PFSK-1 (cell line): Measurements from ENCODE around the gene MIX23.

Experiments
- FOXP2 ChIP-seq: optimal IDR thresholded peaks from 2 replicates; pipeline ENCODE3; 2011; ENCODE audit warnings: borderline replicate concordance, control low read depth, inconsistent platforms; ENCODE audit not compliant: insufficient read depth; ENCODE audit errors: extremely low read length, extremely low read depth
- POLR2AphosphoS5 ChIP-seq: IDR thresholded peaks from 2 replicates; pipeline ENCODE4 v1.6.1; 2012; ENCODE audit warnings: low read depth, mild to moderate bottlenecking, control low read depth, low read length, moderate library complexity
- SIN3A ChIP-seq: IDR thresholded peaks from 2 replicates; pipeline ENCODE4 v1.6.1; 2012; ENCODE audit warnings: mild to moderate bottlenecking, low read length, moderate library complexity, borderline replicate concordance; ENCODE audit not compliant: insufficient read depth
- TAF1 ChIP-seq: IDR thresholded peaks from 2 replicates; pipeline ENCODE4 v1.6.1; 2012; ENCODE audit warnings: low read length, control low read depth, borderline replicate concordance; ENCODE audit not compliant: insufficient read depth
- TF ChIP-seq, protein P1 (sequence below), 2 experiments: IDR thresholded peaks; 2 replicates each; pipeline versions ENCODE4 v1.6.1 to v1.8.0; 2011 to 2012; ENCODE audit warnings: low read depth in 2 of 2, low read length in 2 of 2, control low read depth in 1 of 2, inconsistent platforms in 1 of 2, mild to moderate bottlenecking in 1 of 2, moderate library complexity in 1 of 2; ENCODE audit not compliant: insufficient read depth in 1 of 2

DNA sequence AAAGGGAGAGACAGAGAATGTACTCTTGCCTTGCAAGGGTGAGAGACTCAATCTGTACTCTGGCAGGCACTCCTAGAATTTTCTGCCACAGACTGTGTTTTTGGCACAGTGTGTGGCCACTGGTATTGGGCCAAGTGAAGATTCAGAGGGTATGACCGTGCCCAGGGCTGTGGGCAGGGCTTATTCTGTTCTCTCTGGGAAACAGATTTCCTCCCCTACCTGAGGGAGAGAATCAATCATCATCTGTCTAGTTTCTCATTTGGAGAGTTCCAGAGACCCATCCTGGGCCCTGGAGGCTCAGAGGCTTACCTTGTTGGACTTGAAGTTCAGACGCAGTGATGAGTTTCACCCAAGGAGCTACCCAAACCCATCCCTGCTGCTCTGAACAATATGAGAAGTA is 29.8 kb downstream of the MIX23 start:
- TF ChIP-seq POLR2AphosphoS5 = no peak
- TF ChIP-seq SIN3A = no peak
- TF ChIP-seq, protein P1, sequence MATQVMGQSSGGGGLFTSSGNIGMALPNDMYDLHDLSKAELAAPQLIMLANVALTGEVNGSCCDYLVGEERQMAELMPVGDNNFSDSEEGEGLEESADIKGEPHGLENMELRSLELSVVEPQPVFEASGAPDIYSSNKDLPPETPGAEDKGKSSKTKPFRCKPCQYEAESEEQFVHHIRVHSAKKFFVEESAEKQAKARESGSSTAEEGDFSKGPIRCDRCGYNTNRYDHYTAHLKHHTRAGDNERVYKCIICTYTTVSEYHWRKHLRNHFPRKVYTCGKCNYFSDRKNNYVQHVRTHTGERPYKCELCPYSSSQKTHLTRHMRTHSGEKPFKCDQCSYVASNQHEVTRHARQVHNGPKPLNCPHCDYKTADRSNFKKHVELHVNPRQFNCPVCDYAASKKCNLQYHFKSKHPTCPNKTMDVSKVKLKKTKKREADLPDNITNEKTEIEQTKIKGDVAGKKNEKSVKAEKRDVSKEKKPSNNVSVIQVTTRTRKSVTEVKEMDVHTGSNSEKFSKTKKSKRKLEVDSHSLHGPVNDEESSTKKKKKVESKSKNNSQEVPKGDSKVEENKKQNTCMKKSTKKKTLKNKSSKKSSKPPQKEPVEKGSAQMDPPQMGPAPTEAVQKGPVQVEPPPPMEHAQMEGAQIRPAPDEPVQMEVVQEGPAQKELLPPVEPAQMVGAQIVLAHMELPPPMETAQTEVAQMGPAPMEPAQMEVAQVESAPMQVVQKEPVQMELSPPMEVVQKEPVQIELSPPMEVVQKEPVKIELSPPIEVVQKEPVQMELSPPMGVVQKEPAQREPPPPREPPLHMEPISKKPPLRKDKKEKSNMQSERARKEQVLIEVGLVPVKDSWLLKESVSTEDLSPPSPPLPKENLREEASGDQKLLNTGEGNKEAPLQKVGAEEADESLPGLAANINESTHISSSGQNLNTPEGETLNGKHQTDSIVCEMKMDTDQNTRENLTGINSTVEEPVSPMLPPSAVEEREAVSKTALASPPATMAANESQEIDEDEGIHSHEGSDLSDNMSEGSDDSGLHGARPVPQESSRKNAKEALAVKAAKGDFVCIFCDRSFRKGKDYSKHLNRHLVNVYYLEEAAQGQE (IDR thresholded peaks at IDR 0.05; ENCODE audit: insufficient read depth in 1 of 2, low read depth in 2 of 2, low read length in 2 of 2) = no peak
- TF ChIP-seq TAF1 = no peak
- TF ChIP-seq FOXP2 = no peak
